MCF 10A (cell line): ENCODE measurements around the gene PLEK2. TPM values are rescaled to one million over a fixed set of nuclear protein-coding genes. Genes with fewer than 3 reads are reported as not detected.

Experiments used
- BruUV-seq: library from RNA; stranded (reverse); fragments of 400-500 nt; replicated peaks from 2 replicates; lab custom pipeline; 2021; lab: Mats Ljungman, UMichigan
- CTCF ChIA-PET: fragments of 300-600 bp; sonication (Branson Sonifier 250); formaldehyde crosslinking; extraction: SDS; loops from one replicate; lab custom pipeline; 2021; ENCODE audit warnings: antibody characterized with exemption, inconsistent platforms; lab: Yijun Ruan, JAX
- POLR2A ChIA-PET: fragments of 300-600, 350-650 bp; sonication (Branson Sonifier 250); formaldehyde crosslinking; extraction: SDS; loops from one replicate; lab custom pipeline; 2020; ENCODE audit warnings: antibody characterized with exemption, inconsistent platforms; lab: Yijun Ruan, JAX
- DNase-seq: peaks from one replicate; pipeline ENCODE4 v3.0.0-alpha.2; 2018; ENCODE audit not compliant: unreplicated experiment
- H3K27ac Mint-ChIP-seq: one replicate; pipeline ENCODE4 v1.8.0; 2022; ENCODE audit warnings: mild to moderate bottlenecking, low read depth, mixed read lengths; ENCODE audit not compliant: unreplicated experiment
- H3K27me3 Mint-ChIP-seq: one replicate; pipeline ENCODE4 v1.8.0; 2022; ENCODE audit warnings: mixed read lengths; ENCODE audit not compliant: insufficient read depth, unreplicated experiment
- H3K36me3 Mint-ChIP-seq: one replicate; pipeline ENCODE4 v1.8.0; 2022; ENCODE audit warnings: mild to moderate bottlenecking, moderate library complexity, mixed read lengths; ENCODE audit not compliant: insufficient read depth, unreplicated experiment
- H3K4me1 Mint-ChIP-seq: one replicate; pipeline ENCODE4 v1.8.0; 2022; ENCODE audit warnings: mixed read lengths; ENCODE audit not compliant: insufficient read depth, unreplicated experiment
- H3K4me3 Mint-ChIP-seq: one replicate; pipeline ENCODE4 v1.8.0; 2022; ENCODE audit warnings: mild to moderate bottlenecking, moderate library complexity, mixed read lengths; ENCODE audit not compliant: unreplicated experiment
- H3K9me3 Mint-ChIP-seq: one replicate; pipeline ENCODE4 v1.8.0; 2022; ENCODE audit warnings: mixed read lengths; ENCODE audit not compliant: unreplicated experiment
- CTCF ChIP-seq: fragments of 200-600 bp; IDR thresholded peaks from one replicate; pipeline ENCODE4 v1.8.0; 2022; ENCODE audit warnings: antibody characterized with exemption, mild to moderate bottlenecking; ENCODE audit not compliant: unreplicated experiment
- intact Hi-C: fragments of 100-400 bp; cut with micrococcal nuclease; formaldehyde crosslinking; loops from 2 replicates; pipeline ENCODE4 v1.14.1; 2022
- total RNA-seq: library from RNA; stranded (reverse); gene quantifications from 2 replicates; pipeline ENCODE4 v1.2.3, GENCODE V29; 2022

Gene PLEK2
- total RNA-seq, 1 experiment from 2014 or later: 39.9 TPM

- intact Hi-C loops: no loop called here
Observed at GRCh38 chr14:67441672-67442071, 29.7 kb upstream of the PLEK2 start.

GRCh38 chr14:67441256-67441655, 29.3 kb upstream of the PLEK2 start:
- Mint-ChIP-seq H3K9me3 (no peaks in the 10 kb centered on the region), H3K27ac (no peak overlapping the region), H3K4me1 (peaks cover 7% of the 10 kb centered on the region), H3K36me3 (no peaks in the 10 kb centered on the region), H3K4me3 (no peak overlapping the region), H3K27me3 (peaks cover 12% of the 10 kb centered on the region)
- no peak for DNase-seq
- ChIA-PET CTCF (interaction anchor here (0.8 to 6.4 kb wide), 2 partner anchors 10 to 14 kb away, joined by 3 to 56 read pairs; no protein-coding TSS in a partner anchor), POLR2A (no interaction called here)
- no TSS peak for BruUV-seq
- intact Hi-C loops: no loop called here
- no peak for TF ChIP-seq CTCF

More at GRCh38 chr14:67441672-67442071, 29.7 kb upstream of the PLEK2 start:
- no peaks in the 10 kb centered on the region for H3K9me3 Mint-ChIP-seq
- no peak overlapping the region for H3K27ac Mint-ChIP-seq
- peaks cover 12% of the 10 kb centered on the region for H3K27me3 Mint-ChIP-seq
- H3K4me3 Mint-ChIP-seq: no peak overlapping the region
- ChIA-PET CTCF (no interaction called here), POLR2A (interaction anchor here (1.2 kb wide), 1 partner anchor 10 kb away, joined by 4 read pairs; no protein-coding TSS in a partner anchor)
- no peak for DNase-seq
- no TSS peak for BruUV-seq
- TF ChIP-seq CTCF: no peak
- no peaks in the 10 kb centered on the region for H3K36me3 Mint-ChIP-seq
- peaks cover 7% of the 10 kb centered on the region for H3K4me1 Mint-ChIP-seq

- peaks cover 7% of the 10 kb centered on the region for H3K4me1 Mint-ChIP-seq
- H3K27ac Mint-ChIP-seq: no peak overlapping the region
Observed at GRCh38 chr14:67440513-67440912, 28.5 kb upstream of the PLEK2 start.

GRCh38 chr14:67438969-67439368, 27.0 kb upstream of the PLEK2 start:
- peaks cover 29% of the 10 kb centered on the region for H3K27me3 Mint-ChIP-seq
- intact Hi-C loops: no loop called here

More at GRCh38 chr14:67440513-67440912, 28.5 kb upstream of the PLEK2 start:
- TF ChIP-seq CTCF: no peak
- no peak overlapping the region for H3K4me3 Mint-ChIP-seq
- H3K9me3 Mint-ChIP-seq: no peaks in the 10 kb centered on the region
- intact Hi-C loops: no loop called here
- no TSS peak for BruUV-seq
- DNase-seq: no peak
- H3K36me3 Mint-ChIP-seq: no peaks in the 10 kb centered on the region
- CTCF ChIA-PET: interaction anchor here (0.7 to 6.4 kb wide), 3 partner anchors 9 to 264 kb away, joined by 3 to 56 read pairs (median 6); no protein-coding TSS in a partner anchor
- H3K27me3 Mint-ChIP-seq: peaks cover 14% of the 10 kb centered on the region
- POLR2A ChIA-PET: no interaction called here

More at GRCh38 chr14:67438969-67439368, 27.0 kb upstream of the PLEK2 start:
- ChIA-PET POLR2A (no interaction called here), CTCF (interaction anchor here (0.6 to 6.4 kb wide), 5 partner anchors 12 to 1405 kb away, joined by 3 to 56 read pairs (median 4); no protein-coding TSS in a partner anchor)
- no peaks in the 10 kb centered on the region for H3K9me3 Mint-ChIP-seq
- TF ChIP-seq CTCF: no peak
- H3K27ac Mint-ChIP-seq: no peak overlapping the region
- no peaks in the 10 kb centered on the region for H3K4me1 Mint-ChIP-seq
- no peaks in the 10 kb centered on the region for H3K36me3 Mint-ChIP-seq
- BruUV-seq: no TSS peak
- H3K4me3 Mint-ChIP-seq: no peak overlapping the region
- DNase-seq: no peak
